Osteoblast (primary cell): ENCODE data around the gene ARHGAP40. TPM values are rescaled to one million over a fixed set of nuclear protein-coding genes. Genes with fewer than 3 reads are reported as not detected.

ENCODE experiments used
- total RNA-seq: library from RNA; depleted of rRNA; stranded (reverse); fragments of >200 nt; gene quantifications from 2 replicates; pipeline ENCODE4 v1.2.3, GENCODE V29; 2012

Gene ARHGAP40
- total RNA-seq, 1 donor = not detected

Other genes starting within 250 kb of the ARHGAP40 start
- 5.6 and 6.9 TPM in 2 replicates for gene SNHG17, start 166.5 kb upstream of the ARHGAP40 start, total RNA-seq
- 42.7 and 43.6 TPM in 2 replicates for gene RALGAPB, start 129.0 kb upstream of the ARHGAP40 start, total RNA-seq
- not detected in 2 replicates for gene ADIG, start 20.6 kb upstream of the ARHGAP40 start, total RNA-seq
- not detected in 2 replicates for gene SLC32A1, start 122.7 kb downstream of the ARHGAP40 start, total RNA-seq
- 5.8 and 6.2 TPM in 2 replicates for gene ACTR5, start 146.7 kb downstream of the ARHGAP40 start, total RNA-seq
- not detected in 2 replicates for gene PPP1R16B, start 203.9 kb downstream of the ARHGAP40 start, total RNA-seq